Mammary epithelial cell (primary cell): Measurements from ENCODE around the gene PDE3A.

Experiments used
- EZH2 ChIP-seq: IDR thresholded peaks from 2 replicates; pipeline ENCODE4 v1.6.1; 2012; ENCODE audit warnings: low read length, inconsistent platforms, borderline replicate concordance
- TF ChIP-seq, protein P1 (sequence below), 2 donors: IDR thresholded peaks in 1 of 2; conservative IDR thresholded peaks in 1 of 2; 2 replicates each; pipeline ENCODE4 v1.5.1; 2011 to 2012; ENCODE audit warnings: inconsistent platforms in 2 of 2, low read length in 2 of 2, mild to moderate bottlenecking in 2 of 2, control low read depth in 1 of 2, low read depth in 1 of 2; ENCODE audit not compliant: insufficient read depth in 1 of 2; ENCODE audit errors: extremely low read depth in 1 of 2

DNA sequence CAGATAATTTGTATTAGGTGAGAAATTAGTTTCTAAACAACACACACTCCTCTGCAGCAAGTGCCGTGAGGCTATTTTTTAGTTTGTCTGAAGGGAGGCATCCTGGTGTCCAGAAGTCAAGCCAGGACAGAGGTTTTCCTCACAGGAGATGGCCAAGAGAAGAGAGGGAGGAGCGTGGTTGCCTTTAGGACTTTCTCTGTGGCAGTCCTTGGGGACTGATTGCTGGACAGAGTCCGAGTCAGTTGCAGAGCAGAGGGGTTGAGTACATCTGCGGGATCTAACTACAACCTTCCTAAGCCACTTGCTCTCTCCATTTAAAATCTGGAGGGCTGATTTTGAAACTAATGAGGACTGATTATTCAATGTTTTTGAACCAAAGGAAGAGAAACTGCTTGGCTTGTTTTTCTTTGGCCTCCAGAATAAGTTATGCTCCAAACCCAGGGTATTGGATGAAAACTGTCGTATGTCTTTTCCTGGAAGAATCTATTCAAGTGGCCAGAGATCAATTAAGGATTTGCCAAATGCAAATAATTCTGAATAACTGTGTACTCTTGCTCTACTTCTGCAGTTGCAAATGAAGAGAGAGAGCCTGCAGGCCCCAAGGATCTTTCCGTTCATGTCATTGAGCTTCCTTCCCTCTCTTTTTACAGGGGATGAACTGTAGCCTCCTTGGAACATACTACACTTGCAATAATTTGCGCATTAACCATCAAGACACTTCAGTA is 328.0 kb downstream of the PDE3A start:
- TF ChIP-seq, protein P1, sequence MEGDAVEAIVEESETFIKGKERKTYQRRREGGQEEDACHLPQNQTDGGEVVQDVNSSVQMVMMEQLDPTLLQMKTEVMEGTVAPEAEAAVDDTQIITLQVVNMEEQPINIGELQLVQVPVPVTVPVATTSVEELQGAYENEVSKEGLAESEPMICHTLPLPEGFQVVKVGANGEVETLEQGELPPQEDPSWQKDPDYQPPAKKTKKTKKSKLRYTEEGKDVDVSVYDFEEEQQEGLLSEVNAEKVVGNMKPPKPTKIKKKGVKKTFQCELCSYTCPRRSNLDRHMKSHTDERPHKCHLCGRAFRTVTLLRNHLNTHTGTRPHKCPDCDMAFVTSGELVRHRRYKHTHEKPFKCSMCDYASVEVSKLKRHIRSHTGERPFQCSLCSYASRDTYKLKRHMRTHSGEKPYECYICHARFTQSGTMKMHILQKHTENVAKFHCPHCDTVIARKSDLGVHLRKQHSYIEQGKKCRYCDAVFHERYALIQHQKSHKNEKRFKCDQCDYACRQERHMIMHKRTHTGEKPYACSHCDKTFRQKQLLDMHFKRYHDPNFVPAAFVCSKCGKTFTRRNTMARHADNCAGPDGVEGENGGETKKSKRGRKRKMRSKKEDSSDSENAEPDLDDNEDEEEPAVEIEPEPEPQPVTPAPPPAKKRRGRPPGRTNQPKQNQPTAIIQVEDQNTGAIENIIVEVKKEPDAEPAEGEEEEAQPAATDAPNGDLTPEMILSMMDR (conservative IDR thresholded peaks at IDR 0.05 in 1 of 2, IDR thresholded peaks at IDR 0.05 in 1 of 2; ENCODE audit: extremely low read depth in 1 of 2, insufficient read depth in 1 of 2, low read depth in 1 of 2, low read length in 2 of 2), result no peak
- TF ChIP-seq EZH2, result no peak
